Colonic mucosa (tissue), 4 donors: Measurements from ENCODE around the gene KCNK17. TPM values are rescaled to one million over a fixed set of nuclear protein-coding genes. Genes with fewer than 3 reads are reported as not detected.

Source experiments
- DNase-seq: peaks from one replicate; pipeline ENCODE4 v3.0.0-alpha.2; 2020
- H3K27ac ChIP-seq: fragments of 200-600 bp; one replicate; pipeline ENCODE4 v1.8.0; 2021
- H3K27me3 ChIP-seq: fragments of 200-600 bp; one replicate; pipeline ENCODE4 v1.8.0; 2021
- H3K36me3 ChIP-seq: fragments of 200-600 bp; one replicate; pipeline ENCODE4 v1.8.0; 2021
- H3K4me1 ChIP-seq: fragments of 200-600 bp; one replicate; pipeline ENCODE4 v1.8.0; 2021; ENCODE audit warnings: mild to moderate bottlenecking
- H3K4me3 ChIP-seq: fragments of 200-600 bp; one replicate; pipeline ENCODE4 v1.8.0; 2021
- H3K9ac ChIP-seq, 2 donors: one replicate each; pipeline ENCODE4 v1.7.0; 2013; ENCODE audit warnings: control low read depth in 2 of 2, low read depth in 2 of 2, low read length in 2 of 2
- H3K9me3 ChIP-seq: fragments of 200-600 bp; one replicate; pipeline ENCODE4 v1.8.0; 2021
- intact Hi-C: fragments of 100-400 bp; cut with DNase I; formaldehyde crosslinking; loops from one replicate; pipeline ENCODE4 v1.14.1; 2022
- total RNA-seq, 2 donors: library from RNA; stranded (reverse); fragmentation: NEBNext Ultra II Directional in 1 of 2; extraction: Animal tissue kit (Norgen Biotek cat#: 25700) in 1 of 2; gene quantifications; one replicate each; pipeline ENCODE4 v1.2.1, GENCODE V29; 2021
- TF ChIP-seq, protein P1 (sequence below): fragments of 200-600 bp; IDR thresholded peaks from one replicate; pipeline ENCODE4 v1.8.0; 2022; ENCODE audit warnings: antibody characterized with exemption, mild to moderate bottlenecking
- donor health status: healthy.
- donor health status: DM: no; HTN: no; CAD: no.
- donor health status: DM: no; HTN: no; CAD: no.

The KCNK17 gene
- total RNA-seq, 2 donors from 2014 or later: not detected

DNA sequence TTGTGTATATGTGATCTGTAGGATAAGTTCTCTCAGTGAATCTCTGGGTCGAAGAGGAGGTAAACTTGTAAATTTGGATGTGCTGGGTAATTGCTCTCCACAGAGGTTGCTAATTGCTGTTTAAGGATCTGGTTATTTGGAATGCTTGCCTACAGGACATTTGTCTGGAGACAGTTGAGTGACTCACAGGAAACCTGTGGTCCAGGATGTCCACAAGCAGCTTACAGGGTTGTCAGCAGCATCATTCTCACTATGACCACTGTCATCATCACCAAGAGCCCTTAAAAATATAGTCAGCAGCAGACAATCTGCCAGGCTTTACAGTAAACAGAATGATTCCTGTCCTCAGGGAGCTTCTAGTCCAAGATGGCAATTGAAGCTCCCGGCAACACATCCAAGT, 53.8 kb downstream of the KCNK17 start:
- Histone ChIP-seq H3K4me3 (no peak overlapping the region), H3K4me1 (no peaks in the 10 kb centered on the region), H3K9me3 (no peaks in the 10 kb centered on the region), H3K36me3 (no peaks in the 10 kb centered on the region), H3K27me3 (no peaks in the 10 kb centered on the region), H3K9ac (no peak overlapping the region), H3K27ac (no peak overlapping the region)
- DNase-seq: no peak
- intact Hi-C loops: no loop called here
- TF ChIP-seq, protein P1, sequence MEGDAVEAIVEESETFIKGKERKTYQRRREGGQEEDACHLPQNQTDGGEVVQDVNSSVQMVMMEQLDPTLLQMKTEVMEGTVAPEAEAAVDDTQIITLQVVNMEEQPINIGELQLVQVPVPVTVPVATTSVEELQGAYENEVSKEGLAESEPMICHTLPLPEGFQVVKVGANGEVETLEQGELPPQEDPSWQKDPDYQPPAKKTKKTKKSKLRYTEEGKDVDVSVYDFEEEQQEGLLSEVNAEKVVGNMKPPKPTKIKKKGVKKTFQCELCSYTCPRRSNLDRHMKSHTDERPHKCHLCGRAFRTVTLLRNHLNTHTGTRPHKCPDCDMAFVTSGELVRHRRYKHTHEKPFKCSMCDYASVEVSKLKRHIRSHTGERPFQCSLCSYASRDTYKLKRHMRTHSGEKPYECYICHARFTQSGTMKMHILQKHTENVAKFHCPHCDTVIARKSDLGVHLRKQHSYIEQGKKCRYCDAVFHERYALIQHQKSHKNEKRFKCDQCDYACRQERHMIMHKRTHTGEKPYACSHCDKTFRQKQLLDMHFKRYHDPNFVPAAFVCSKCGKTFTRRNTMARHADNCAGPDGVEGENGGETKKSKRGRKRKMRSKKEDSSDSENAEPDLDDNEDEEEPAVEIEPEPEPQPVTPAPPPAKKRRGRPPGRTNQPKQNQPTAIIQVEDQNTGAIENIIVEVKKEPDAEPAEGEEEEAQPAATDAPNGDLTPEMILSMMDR: no peak

DNA sequence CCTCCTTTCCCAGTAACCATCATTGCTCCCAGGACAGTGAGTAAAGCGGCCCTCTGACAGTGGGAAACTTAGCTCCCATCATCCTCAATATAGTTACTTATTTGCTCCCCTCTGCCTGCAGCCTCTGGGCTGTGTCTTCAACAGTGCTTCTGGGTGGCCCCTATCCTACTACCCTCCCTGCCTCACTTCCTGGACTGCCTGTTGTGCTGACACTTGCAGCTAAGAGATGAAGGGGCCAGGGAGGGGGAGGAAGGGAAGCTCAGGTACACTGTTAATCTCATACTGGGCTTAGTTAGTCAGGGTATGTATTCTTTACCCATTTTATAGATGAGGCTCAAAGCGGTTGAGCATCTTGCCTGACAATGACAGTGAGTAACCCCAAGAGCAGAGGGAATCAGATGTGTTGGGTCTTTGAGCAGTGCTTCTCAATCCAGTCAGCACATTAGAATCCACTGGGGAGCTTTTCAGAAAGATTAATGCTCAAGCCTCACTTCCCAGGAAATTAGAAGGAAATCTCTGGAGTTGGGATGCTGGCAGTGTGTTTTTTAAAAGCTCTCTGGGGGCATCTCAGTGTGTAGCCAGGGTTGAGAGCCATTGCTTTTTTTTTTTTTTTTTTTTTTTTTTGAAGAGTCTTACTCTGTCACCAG, 57.8 kb downstream of the KCNK17 start:
- TF ChIP-seq, protein P1: no peak
- Histone ChIP-seq H3K4me1 (no peaks in the 10 kb centered on the region), H3K9me3 (no peaks in the 10 kb centered on the region), H3K4me3 (no peak overlapping the region), H3K9ac (no peak overlapping the region), H3K27ac (no peak overlapping the region), H3K36me3 (no peaks in the 10 kb centered on the region), H3K27me3 (no peaks in the 10 kb centered on the region)
- intact Hi-C loops: no loop called here
- no peak for DNase-seq

DNA sequence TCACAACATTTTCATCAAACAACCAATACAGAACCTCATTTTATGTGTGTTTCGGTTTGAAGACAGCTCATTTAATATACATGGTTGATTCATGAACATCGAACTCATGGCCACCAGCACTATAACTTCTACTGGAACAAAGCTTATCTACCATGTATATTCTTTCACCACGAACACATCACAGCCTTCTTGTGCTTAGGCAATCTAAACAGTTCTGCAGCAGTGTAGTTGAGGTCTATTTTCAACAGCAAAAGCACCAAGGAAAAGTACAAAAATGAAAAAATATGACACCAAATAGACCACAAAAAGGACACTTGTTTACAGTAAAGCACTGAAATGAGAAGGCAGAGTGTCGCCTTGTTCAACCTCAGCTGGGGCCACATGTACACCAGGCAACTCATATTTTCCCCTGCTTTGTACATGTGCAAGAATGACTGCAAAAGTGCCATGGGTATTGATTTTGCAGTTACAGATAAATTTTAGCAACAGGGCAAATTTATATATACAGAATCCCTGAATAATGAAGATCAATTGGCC, 59.2 kb downstream of the KCNK17 start:
- no peak for DNase-seq
- Histone ChIP-seq H3K4me1 (no peaks in the 10 kb centered on the region), H3K27me3 (no peaks in the 10 kb centered on the region), H3K36me3 (no peaks in the 10 kb centered on the region), H3K4me3 (no peak overlapping the region), H3K9me3 (no peaks in the 10 kb centered on the region), H3K27ac (no peak overlapping the region), H3K9ac (no peak overlapping the region)
- TF ChIP-seq, protein P1: no peak
- intact Hi-C loops: no loop called here

DNA sequence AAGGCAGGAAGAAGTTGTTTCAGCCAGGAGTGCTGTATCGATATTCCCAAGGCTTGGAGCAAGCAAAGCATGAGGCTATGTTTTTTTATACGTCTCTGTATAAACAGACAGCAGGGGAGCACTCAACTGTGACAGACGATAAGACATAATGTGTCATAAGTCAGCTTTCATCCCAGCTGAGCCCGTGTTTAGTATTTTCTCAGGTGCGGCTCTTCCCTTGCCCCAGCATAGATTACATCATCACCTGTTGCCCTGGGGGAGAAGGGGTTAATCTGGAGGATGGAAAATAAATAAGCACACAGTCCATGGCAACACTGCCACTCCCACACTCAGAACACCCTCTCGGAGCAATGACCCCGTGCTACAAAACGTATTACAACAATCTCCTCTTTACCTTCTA, 62.8 kb downstream of the KCNK17 start:
- Histone ChIP-seq H3K4me1 (no peaks in the 10 kb centered on the region), H3K27me3 (no peaks in the 10 kb centered on the region), H3K9ac (no peak overlapping the region), H3K9me3 (no peaks in the 10 kb centered on the region), H3K27ac (no peak overlapping the region), H3K36me3 (no peaks in the 10 kb centered on the region), H3K4me3 (no peak overlapping the region)
- DNase-seq: no peak
- intact Hi-C loops: no loop called here
- TF ChIP-seq, protein P1: no peak

DNA sequence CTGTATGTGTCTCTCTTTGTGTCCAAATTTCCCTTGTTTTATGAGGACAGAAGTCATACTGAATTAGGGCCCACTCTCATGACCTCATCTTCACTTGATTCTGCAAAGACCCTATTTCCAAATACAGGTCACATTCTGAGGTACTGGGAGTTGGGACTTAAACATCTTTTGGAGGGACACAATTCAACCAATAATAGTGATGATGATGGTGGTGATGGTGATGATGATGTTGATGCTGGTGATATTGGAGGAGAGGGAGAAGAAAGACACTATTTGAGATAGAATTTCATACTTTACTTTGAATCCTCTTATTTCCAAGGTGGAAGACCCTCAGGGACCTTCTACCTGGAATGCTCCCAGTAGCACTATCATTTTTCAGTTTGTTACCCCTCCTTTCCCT, 63.7 kb downstream of the KCNK17 start:
- H3K9ac ChIP-seq: no peak overlapping the region
- H3K36me3 ChIP-seq: no peaks in the 10 kb centered on the region
- no peaks in the 10 kb centered on the region for H3K4me1 ChIP-seq
- TF ChIP-seq, protein P1: no peak
- no peaks in the 10 kb centered on the region for H3K27me3 ChIP-seq
- no peaks in the 10 kb centered on the region for H3K9me3 ChIP-seq
- DNase-seq: no peak
- no peak overlapping the region for H3K27ac ChIP-seq
- H3K4me3 ChIP-seq: no peak overlapping the region
- intact Hi-C loops: no loop called here
